BJ (cell line): ENCODE data around the gene FMC1. TPM values are rescaled to one million over a fixed set of nuclear protein-coding genes. Genes with fewer than 3 reads are reported as not detected.

Source experiments
- CTCF ChIA-PET: fragments of 350-600 bp; formaldehyde crosslinking; extraction: SDS; loops from one replicate; lab custom pipeline; 2021; ENCODE audit warnings: antibody characterized with exemption, inconsistent platforms; lab: Yijun Ruan, JAX
- POLR2A ChIA-PET: fragments of 300-600 bp; sonication (Branson Sonifier 250); formaldehyde crosslinking; extraction: SDS; loops from one replicate; lab custom pipeline; 2021; ENCODE audit warnings: antibody characterized with exemption; lab: Charles Lee
- DNase-seq: peaks from one replicate; pipeline ENCODE4 v3.0.0-alpha.2; 2011; ENCODE audit warnings: low read depth
- H3K27me3 ChIP-seq: 2 replicates; pipeline ENCODE4 v1.6.0; 2011; ENCODE audit warnings: low read length; ENCODE audit not compliant: control insufficient read depth, insufficient read depth
- H3K36me3 ChIP-seq: 2 replicates; pipeline ENCODE4 v1.5.1; 2011; ENCODE audit warnings: low read length; ENCODE audit not compliant: control insufficient read depth, insufficient read depth
- H3K4me3 ChIP-seq: 2 replicates; pipeline ENCODE4 v1.5.1; 2011; ENCODE audit warnings: low read depth, mild to moderate bottlenecking, control low read depth, low read length
- polyA plus RNA-seq: library from polyadenylated mRNA; depleted of rRNA; stranded (reverse); fragments of >200 nt; gene quantifications from 2 replicates; pipeline ENCODE4 v1.2.3, GENCODE V29; 2011
- TF ChIP-seq, protein P1 (sequence below): IDR thresholded peaks from 2 replicates; pipeline ENCODE4 v1.5.1; 2011; ENCODE audit warnings: low read depth, mild to moderate bottlenecking, control low read depth, inconsistent platforms, low read length, moderate library complexity; ENCODE audit not compliant: insufficient read depth

The FMC1 gene
- polyA plus RNA-seq, 1 experiment: 12.1 TPM

DNA sequence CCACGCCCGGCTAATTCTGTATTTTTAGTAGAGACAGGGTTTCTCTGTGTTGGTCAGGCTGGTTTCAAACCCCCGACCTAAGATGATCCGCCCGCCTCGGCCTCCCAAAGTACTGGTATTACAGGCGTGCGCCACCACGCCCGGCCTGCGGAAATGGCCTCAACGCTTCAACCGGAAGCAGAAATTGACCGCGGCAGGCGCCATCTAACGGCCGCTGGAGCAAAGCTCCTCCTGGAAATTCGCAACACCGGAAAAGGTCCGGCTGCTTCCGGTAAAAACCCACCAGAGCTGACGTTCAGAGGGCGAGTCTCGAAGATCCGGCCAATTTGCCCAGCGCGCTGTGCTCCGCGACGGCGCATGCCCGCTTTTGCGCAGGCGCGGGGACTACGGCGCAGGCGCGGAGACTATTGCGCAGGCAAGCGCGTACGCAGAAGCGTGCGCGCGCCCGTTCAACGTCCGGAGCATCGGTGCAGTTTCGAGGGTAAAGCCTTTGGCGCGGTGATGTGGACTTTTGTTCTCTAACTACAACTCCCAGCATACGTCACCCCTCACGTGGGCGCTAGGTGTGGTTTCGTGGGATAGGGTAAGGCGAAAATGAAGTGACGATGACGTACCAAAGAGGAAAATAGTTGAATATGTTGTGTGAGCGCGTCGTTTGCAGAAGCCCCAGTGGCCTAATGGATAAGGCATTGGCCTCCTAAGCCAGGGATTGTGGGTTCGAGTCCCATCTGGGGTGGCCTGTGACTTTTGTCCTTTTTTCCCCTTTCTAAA is 915 bp upstream of the FMC1 start:
- POLR2A ChIA-PET: interaction anchor here (0.6 to 1.0 kb wide), 2 partner anchors 20 to 33 kb away, joined by 5 to 16 read pairs; partner anchors contain the start of gene LUC7L2

DNA sequence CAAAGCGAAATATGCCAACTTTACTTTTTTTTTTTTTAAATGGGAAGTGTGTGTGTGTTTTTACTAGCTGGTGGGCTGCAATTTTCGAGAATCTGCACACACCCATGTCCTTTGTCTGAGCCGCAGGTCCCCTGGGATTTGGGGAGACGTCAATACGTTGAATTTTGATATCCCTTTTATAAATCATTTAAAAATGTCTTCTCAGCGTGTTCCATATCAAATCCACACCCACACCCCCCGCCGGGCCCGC is 404 bp upstream of the FMC1 start:
- CTCF ChIA-PET: no interaction called here

More for the DNA sequence above, 915 bp upstream of the FMC1 start:
- TF ChIP-seq, protein P1, sequence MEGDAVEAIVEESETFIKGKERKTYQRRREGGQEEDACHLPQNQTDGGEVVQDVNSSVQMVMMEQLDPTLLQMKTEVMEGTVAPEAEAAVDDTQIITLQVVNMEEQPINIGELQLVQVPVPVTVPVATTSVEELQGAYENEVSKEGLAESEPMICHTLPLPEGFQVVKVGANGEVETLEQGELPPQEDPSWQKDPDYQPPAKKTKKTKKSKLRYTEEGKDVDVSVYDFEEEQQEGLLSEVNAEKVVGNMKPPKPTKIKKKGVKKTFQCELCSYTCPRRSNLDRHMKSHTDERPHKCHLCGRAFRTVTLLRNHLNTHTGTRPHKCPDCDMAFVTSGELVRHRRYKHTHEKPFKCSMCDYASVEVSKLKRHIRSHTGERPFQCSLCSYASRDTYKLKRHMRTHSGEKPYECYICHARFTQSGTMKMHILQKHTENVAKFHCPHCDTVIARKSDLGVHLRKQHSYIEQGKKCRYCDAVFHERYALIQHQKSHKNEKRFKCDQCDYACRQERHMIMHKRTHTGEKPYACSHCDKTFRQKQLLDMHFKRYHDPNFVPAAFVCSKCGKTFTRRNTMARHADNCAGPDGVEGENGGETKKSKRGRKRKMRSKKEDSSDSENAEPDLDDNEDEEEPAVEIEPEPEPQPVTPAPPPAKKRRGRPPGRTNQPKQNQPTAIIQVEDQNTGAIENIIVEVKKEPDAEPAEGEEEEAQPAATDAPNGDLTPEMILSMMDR: peak; percentile 90
- DNase-seq: peak; percentile 97
- H3K27me3 ChIP-seq: no peaks in the 10 kb centered on the region
- H3K4me3 ChIP-seq: peak overlapping the region; percentile 91
- CTCF ChIA-PET: interaction anchor here (0.7 to 1.4 kb wide), 4 partner anchors 10 to 70 kb away, joined by 3 to 6 read pairs (median 4); no protein-coding TSS in a partner anchor
- H3K36me3 ChIP-seq: no peaks in the 10 kb centered on the region

GRCh38 chr7:139341776-139342226 is 664 bp downstream of the FMC1 start:
- ChIA-PET CTCF (interaction anchor here (0.6 kb wide), 1 partner anchor 248 kb away, joined by 3 read pairs; no protein-coding TSS in a partner anchor), POLR2A (no interaction called here)
- peak; percentile 43 for DNase-seq
- H3K27me3 ChIP-seq: no peaks in the 10 kb centered on the region
- peak overlapping the region; percentile 91 for H3K4me3 ChIP-seq
- TF ChIP-seq, protein P1: no peak
- H3K36me3 ChIP-seq: peaks cover 2% of the 10 kb centered on the region; the same call in 1 of the 2 replicates

More for the DNA sequence above, 404 bp upstream of the FMC1 start:
- POLR2A ChIA-PET: interaction anchor here (1.0 kb wide), 1 partner anchor 19 kb away, joined by 5 read pairs; the partner anchor contains the start of gene LUC7L2
- TF ChIP-seq, protein P1: no peak
- peak overlapping the region; percentile 91 for H3K4me3 ChIP-seq
- H3K36me3 ChIP-seq: no peaks in the 10 kb centered on the region
- no peak for DNase-seq
- no peaks in the 10 kb centered on the region for H3K27me3 ChIP-seq

- H3K27me3 ChIP-seq: no peaks in the 10 kb centered on the region
- peaks cover 2% of the 10 kb centered on the region; the same call in 1 of the 2 replicates for H3K36me3 ChIP-seq
- POLR2A ChIA-PET: no interaction called here
- CTCF ChIA-PET: no interaction called here
- no peak overlapping the region for H3K4me3 ChIP-seq
- TF ChIP-seq, protein P1: no peak
- DNase-seq: no peak
These were observed 3.9 kb downstream of the FMC1 start for GRCh38 chr7:139345042-139345441.

DNA sequence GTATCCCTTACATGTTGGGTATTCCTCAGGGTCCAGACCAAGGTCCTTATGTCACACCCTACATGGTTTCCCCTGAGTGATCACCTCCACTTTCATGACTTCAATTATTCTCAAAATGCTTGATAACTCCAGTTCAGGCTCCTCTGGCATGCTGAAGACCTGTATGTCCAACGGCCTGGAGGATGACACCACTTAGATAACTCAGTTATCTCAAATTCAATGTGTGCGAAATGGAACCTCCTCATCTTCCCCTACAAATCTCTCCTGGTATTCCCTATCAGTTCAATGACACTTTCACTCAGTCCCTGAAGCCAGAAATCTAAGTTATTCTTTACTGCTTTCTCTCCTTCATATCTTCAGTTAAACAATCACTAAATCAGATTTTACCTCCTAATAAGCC is 9.9 kb downstream of the FMC1 start:
- no peak overlapping the region for H3K4me3 ChIP-seq
- DNase-seq: no peak
- H3K36me3 ChIP-seq: peaks cover 2% of the 10 kb centered on the region; the same call in 1 of the 2 replicates
- H3K27me3 ChIP-seq: no peaks in the 10 kb centered on the region
- TF ChIP-seq, protein P1: no peak
- ChIA-PET CTCF (no interaction called here), POLR2A (no interaction called here)
